Stimulated activated CD8-positive, alpha-beta memory T cell treated with anti-CD3 and anti-CD28 coated beads, Interleukin-4, amount 100 ng/mL, for 1 hour (primary cell): ENCODE results near the gene STX1B.
A peak's percentile ranks its signal among the peaks of the same experiment; 100 is the strongest.
"Not testable (repeated sequence)": the region's sequence is repeated elsewhere in the genome, so short reads cannot be mapped to it uniquely, and the experiment has no call there.

Experiments
- DNase-seq, 2 donors: peaks; one replicate each; pipeline ENCODE4 v3.0.0-alpha.2; 2020; ENCODE audit warnings: low read depth in 2 of 2, low spot score in 1 of 2

STX1B gene

GRCh38 chr16:31010585-31011325 lies at the start of gene STX1B:
Gene STX1B (minus strand): TSS chr16:31010638. CDS start chr16:31010396, 242 bp downstream.
- DNase-seq = peak in 1 of 2 donors; percentile 21

- DNase-seq = no peak
Measured at GRCh38 chr16:31055613-31056012, 45.2 kb upstream of the STX1B start.

GRCh38 chr16:31052114-31052513 lies 41.7 kb upstream of the STX1B start:
- DNase-seq = no peak

DNA sequence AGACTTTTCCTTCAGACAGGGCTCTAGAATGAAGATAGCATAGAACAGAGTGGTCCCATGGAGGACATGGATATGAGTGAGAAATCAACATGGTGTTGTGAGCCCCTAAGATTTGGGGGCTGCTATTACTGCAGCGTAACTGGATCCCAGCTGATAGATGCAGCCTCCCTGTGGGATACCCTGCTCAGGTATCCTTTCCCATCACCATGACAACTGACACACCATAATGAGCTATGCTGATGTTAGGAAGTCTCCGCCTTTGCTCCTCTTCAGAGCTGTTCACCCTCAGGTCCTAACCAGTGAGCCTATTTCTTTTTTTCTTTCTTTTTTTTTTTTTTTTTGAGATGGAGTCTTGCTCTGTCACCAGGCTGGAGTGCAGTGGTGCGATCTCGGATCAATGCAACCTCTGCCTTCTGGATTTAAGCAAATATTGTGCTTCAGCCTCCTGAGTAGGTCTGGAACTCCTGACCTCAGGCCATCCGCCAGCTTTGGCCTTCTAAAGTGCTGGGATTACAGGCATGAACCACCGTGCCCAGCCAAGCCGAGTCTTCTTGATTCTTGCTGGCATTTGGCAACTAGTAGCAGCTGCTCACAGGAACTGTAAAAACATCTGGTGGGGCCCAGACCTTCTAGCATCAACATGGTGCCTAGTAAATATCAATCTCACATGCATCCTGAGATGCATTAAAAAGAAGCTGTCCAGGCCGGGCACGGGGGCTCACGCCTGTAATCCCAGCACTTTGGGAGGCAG lies 40.0 kb upstream of the STX1B start:
- no peak for DNase-seq

DNA sequence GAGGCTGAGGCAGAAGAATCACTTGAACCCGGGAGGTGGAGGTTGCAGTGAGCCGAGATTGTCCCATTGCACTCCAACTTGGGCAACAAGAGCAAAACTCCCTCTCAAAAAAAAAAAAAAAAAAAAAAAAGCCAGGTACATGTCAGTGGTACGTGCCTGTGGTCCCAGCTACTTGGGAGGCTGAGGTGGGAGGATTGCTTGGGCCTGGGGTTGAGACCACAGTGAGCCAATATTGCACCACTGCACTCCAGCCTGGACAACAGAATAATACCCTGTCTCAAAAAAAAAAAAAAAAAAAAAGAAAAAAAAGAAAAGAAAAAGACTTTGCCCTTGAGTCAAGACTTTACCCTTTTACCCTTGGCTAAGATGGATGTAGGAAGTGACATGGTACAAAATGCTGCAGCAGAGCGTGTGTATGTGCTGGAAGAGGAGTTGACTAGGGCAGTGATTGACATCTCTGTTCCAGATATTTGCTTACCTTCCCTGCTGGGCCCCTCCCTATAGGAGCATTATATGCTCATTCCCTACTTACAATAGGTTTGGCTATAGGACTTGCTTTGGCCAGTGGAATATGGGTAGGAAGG lies 33.6 kb upstream of the STX1B start:
- no peak for DNase-seq

DNA sequence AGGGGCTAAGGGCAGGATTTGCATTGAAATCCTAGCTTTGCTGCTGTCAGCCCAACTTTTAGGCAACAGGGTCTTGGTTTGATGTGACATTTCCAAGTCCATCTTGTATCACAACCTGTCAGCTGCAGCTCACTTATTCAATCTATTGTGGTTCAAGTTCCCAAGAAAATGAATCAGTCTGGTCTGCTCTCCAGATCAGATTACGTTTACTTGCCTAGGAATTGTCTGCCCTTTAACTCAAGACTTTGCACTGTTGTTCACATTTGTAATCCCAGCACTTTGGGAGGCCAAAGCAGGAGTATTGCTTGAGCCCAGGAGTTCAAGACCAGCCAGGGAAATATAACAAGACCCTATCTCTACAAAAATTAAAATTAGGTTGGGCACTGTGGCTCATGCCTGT lies 32.9 kb upstream of the STX1B start:
- DNase-seq = no peak

DNA sequence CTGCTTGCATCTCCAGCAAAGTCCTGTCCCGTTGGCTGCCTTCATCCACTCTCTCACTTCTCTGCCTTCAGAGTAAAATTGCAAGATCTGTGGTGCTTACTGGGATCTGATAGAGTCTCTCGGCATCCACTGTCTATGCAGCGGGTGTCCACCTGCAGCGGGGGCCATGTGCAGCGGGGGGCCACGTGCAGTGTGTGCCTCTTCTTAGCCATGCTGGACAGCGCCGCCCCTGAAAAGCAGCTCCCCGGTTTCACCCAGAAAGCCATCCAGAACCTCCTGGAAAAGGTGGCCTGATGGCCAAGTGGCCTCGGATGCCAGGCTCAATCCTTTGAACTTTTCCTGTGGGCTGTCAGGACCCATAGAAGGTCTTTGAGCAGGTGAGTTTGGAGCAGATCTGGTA lies 32.4 kb upstream of the STX1B start:
- DNase-seq = no peak

GRCh38 chr16:31038993-31039392 lies 28.6 kb upstream of the STX1B start:
- no peak for DNase-seq

DNA sequence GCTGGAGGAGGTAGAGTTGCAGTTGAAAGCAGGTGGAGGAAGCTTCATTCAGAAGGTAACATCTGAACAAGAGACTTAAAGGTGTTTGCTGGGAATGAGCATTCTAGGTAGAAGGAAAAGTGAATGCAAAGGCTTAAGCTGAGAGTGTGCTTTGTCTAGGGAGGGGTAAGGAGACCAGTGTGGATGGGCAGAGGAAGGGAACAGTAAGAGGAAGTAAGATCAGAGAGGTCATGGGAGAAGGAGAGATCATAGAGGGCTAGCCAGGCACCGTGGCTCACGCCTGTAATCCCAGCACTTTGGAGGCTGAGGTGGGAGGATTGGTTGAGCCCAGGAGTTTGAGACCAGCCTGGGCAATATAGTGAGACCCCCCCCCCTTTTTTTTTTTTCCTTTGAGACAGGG lies 26.3 kb upstream of the STX1B start:
- DNase-seq = no peak

- DNase-seq = peak; percentile 63 to 77
Measured at GRCh38 chr16:31033709-31034492, 23.5 kb upstream of the STX1B start.

DNA sequence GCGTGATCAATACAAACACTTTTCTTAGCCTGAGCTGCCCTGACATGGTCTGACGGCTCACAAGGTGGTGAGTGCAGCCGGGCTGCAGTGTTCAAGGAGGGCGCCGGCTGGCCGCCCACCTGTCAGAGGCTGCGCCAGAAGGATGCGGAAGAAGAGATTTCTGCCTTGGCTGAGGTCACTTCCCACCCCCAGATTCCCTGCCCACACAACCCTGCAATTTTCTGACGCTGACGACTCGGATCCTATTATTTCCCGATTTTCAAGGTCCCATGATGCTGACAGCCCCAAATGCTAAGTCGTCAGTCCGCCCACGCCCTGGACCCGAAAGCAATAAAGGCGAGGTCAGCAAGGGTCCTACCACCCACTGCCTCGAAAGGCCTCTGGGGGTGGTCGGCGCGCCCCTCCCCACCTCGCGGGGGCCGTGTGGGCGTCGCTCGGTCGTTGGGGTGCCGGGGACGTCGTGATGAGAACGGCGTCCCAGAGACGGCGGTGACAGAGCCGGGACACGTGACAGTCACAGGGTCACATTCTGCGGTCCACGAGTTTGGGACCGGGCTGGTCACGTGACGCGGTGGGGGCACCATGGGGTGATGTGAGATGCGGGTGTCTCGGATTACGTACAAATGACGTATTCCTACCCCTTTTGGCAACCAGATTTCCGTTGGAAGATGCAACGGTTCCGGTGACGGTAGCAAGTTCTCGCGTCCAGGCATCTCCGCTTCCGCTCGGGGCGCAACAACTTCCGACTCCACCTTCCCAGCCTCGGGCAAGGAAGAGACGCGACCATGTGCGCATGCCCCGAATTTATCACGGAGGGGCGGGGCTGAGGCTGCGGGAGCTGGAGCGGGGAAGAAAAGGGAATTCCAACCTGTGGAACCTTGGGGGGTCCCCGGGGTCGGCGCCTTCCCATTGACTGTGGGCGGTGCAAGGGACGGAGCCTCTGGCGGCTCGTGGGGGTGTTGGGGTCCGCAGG lies 22.6 kb upstream of the STX1B start, which contains the start of gene STX4:
Gene STX4, plus strand, starts transcription at position 823 of the 973 bp plus-strand sequence. CDS start 248 bp downstream, outside the sequence.
- DNase-seq = peak; percentile 94 to 96

DNA sequence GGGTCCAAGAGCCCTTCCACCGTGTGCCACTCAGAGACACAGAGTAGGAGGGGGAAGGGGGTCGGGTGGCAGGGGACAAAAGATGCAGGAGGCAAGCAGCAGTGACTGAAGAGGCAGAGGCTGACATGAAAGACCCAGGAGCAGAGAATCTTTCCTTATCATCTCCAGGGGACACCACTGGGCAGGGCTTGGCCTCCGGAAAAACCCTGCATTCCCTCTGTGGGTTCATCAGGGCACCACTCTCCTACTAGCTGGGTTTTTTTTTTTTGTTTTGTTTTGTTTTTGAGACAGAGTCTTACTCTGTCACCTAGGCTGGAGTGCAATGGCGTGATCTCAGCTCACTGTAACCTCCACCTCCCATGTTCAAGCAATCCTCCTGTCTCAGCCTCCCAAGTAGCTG lies 20.8 kb upstream of the STX1B start:
- DNase-seq = no peak

DNA sequence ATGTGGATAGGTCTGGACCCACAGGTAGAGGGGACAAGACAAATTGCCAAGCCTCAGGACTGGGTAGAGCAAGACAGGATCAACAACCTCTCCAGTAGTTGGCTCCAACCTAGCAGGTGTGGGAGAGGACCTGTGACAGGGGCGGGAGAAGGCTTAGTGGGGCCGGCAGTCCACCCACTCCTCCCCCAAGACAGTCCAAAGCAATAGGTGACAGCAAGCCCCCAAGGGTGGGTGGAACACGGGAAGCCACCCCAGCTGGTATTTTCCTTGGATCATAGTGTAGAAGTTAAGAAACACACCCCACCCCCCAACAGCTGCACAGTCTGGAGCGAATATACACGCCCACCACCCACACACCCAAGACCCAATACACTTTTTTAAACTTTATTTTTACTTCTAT lies 18.8 kb upstream of the STX1B start:
- DNase-seq = no peak

GRCh38 chr16:31025339-31025738 lies 14.9 kb upstream of the STX1B start:
- DNase-seq = no peak

- DNase-seq = no peak
Measured at GRCh38 chr16:31023627-31024226, 13.3 kb upstream of the STX1B start.

GRCh38 chr16:31023252-31023602 lies 12.8 kb upstream of the STX1B start:
- DNase-seq = no peak

- DNase-seq = no peak
Measured at GRCh38 chr16:31022544-31023251, 12.3 kb upstream of the STX1B start.

GRCh38 chr16:31020536-31020935 lies 10.1 kb upstream of the STX1B start:
- DNase-seq = no peak

DNA sequence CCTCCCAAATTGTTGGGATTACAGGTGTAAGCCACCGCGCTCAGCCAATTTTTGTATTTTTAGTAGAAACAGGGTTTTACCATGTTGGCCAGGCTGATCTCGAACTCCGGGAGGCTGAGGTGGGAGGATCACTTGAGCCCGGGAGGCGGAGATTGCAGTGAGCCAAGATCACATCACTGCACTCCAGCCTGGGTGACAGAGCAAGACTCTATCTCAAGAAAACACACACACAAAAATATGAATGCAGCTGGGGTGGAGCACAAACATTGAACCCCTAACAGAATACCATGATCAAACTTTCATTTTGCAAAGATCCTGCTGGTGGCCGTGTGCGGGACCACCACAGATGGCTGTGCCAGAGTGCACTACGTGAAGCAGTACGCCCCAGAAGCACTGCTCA lies 7.3 kb upstream of the STX1B start:
- not testable (repeated sequence) for DNase-seq
